ENCODE results near the gene POLR2F. TPM values are rescaled to one million over a fixed set of nuclear protein-coding genes. Genes with fewer than 3 reads are reported as not detected.

Gene POLR2F
- total and polyA plus RNA-seq, 9 of the 15 experiments (the other 6 are each of a cell fraction or from before 2014, with no cell fraction given): 98.9 to 410 (median 168) TPM

GRCh38 chr22:37942133-37942532 lies 11.4 kb upstream of the POLR2F start:
- Histone ChIP-seq H3K4me2 (ENCODE audit: insufficient read depth, low read length) (no peak overlapping the region), H3K9ac (ENCODE audit: insufficient read depth in 1 of 2, low read depth in 2 of 2, low read length in 2 of 2) (peak overlapping the region in 1 of 2 experiments; percentile 64; a peak in 2 of 4 replicates), H3K27ac (ENCODE audit: extremely low read depth, low read depth, low read length) (no peak overlapping the region), H3K79me2 (ENCODE audit: control insufficient read depth, insufficient read depth, low read length) (no peaks in the 10 kb centered on the region), H3K4me1 (replicated peaks in 1 of 2; ENCODE audit: control insufficient read depth in 2 of 2, insufficient read depth in 2 of 2, low read length in 2 of 2) (no peaks in the 10 kb centered on the region; a peak in 2 of 5 replicates), H4K20me1 (replicated peaks; ENCODE audit: control insufficient read depth, insufficient read depth, low read length) (no peaks in the 10 kb centered on the region; the same call in 1 of the 2 replicates), H3K9me1 (ENCODE audit: control insufficient read depth, insufficient read depth, low read length) (no peaks in the 10 kb centered on the region), H3K9me3 (replicated peaks; ENCODE audit: control insufficient read depth, insufficient read depth, low read depth, low read length) (no peaks in the 10 kb centered on the region), H3K36me3 (ENCODE audit: control insufficient read depth, insufficient read depth, low read length) (no peaks in the 10 kb centered on the region), H2AFZ (ENCODE audit: low read depth, low read length) (no peak overlapping the region), H3K4me3 (no peak overlapping the region), H3K27me3 (ENCODE audit: control insufficient read depth in 2 of 2, insufficient read depth in 2 of 2, low read length in 2 of 2) (no peaks in the 10 kb centered on the region)
- no peak for TF ChIP-seq ZNF217 (CRISPR knock-in tag; IDR thresholded peaks at IDR 0.05)
- no peak for TF ChIP-seq MNT (conservative IDR thresholded peaks at IDR 0.05)
- TF ChIP-seq PHF8 (IDR thresholded peaks at IDR 0.05; ENCODE audit: borderline replicate concordance, low read length): no peak
- TF ChIP-seq ZFP36 (IDR thresholded peaks at IDR 0.05; ENCODE audit: low read depth, low read length, partially characterized antibody): no peak
- TF ChIP-seq MAX (CRISPR knock-in tag; IDR thresholded peaks at IDR 0.05): no peak
- TF ChIP-seq POLR2G (IDR thresholded peaks at IDR 0.05; ENCODE audit: low read depth, low read length): peak; percentile 46; the same call in 1 of the 2 replicates
- ATAC-seq (no peak), DNase-seq (ENCODE audit: extremely low read depth in 1 of 4, low spot score in 3 of 4) (no peak), FAIRE-seq (no peak)
- POLR2A ChIA-PET: interaction anchor here (0.6 to 1.0 kb wide), 2 partner anchors 12 to 71 kb away, joined by 3 to 5 read pairs; partner anchors contain the start of gene POLR2F
- CTCF ChIA-PET (ENCODE audit: low intra/inter-chr PET ratio): no interaction called here
- 89% methylated on average over 5 of the region's 8 CpGs for WGBS (ENCODE audit: insufficient coverage, low coverage, missing lambda C conversion rate)
- no TSS peak for BruUV-seq (replicated peaks)
- in situ Hi-C loops (cut with MboI) (no loop called here), intact Hi-C loops (cut with micrococcal nuclease) (no loop called here)
